GM12801 (cell line): ENCODE results near the gene PDLIM4.

Experiments
- TF ChIP-seq, protein P1 (sequence below): IDR thresholded peaks from one replicate; pipeline ENCODE4 v1.5.1; 2011; ENCODE audit warnings: control low read depth; ENCODE audit not compliant: insufficient read length; ENCODE audit errors: extremely low read depth

PDLIM4 gene

GRCh38 chr5:132214491-132214890 is 43.0 kb upstream of the PDLIM4 start:
- TF ChIP-seq, protein P1, sequence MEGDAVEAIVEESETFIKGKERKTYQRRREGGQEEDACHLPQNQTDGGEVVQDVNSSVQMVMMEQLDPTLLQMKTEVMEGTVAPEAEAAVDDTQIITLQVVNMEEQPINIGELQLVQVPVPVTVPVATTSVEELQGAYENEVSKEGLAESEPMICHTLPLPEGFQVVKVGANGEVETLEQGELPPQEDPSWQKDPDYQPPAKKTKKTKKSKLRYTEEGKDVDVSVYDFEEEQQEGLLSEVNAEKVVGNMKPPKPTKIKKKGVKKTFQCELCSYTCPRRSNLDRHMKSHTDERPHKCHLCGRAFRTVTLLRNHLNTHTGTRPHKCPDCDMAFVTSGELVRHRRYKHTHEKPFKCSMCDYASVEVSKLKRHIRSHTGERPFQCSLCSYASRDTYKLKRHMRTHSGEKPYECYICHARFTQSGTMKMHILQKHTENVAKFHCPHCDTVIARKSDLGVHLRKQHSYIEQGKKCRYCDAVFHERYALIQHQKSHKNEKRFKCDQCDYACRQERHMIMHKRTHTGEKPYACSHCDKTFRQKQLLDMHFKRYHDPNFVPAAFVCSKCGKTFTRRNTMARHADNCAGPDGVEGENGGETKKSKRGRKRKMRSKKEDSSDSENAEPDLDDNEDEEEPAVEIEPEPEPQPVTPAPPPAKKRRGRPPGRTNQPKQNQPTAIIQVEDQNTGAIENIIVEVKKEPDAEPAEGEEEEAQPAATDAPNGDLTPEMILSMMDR: no peak

GRCh38 chr5:132215329-132215728 is 42.2 kb upstream of the PDLIM4 start:
- TF ChIP-seq, protein P1: no peak

GRCh38 chr5:132218321-132218720 is 39.2 kb upstream of the PDLIM4 start:
- TF ChIP-seq, protein P1: no peak

DNA sequence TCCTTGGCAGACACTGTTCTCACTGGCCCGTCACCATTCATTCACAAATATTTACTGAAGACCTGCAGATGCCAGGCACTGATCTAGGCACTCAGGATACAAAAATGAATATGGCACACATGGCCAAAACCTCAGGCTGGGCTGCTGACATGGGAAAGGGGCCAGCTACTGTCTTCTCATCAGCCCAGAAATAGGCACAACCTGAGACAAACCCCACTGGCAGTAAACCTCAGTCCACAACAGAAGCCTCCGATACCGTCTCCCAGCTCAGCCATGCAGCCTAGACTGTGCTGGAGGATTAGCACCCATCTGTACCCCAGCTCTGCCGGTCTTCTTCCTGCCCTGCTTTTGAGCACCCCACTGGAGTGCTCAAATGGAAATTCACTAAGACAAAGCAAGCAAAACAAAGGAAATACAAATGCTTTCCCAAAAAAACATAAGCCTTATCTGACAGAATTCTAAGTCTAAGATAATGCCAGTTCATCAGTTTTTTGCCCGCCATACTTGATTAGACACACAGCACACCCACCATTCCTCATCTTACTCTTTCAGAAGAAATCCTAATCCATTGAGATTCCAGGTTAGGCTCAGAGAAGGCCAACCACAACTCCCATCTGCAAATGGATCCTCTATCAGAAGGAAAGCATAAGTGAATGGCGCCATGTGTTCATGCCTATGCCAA is 38.1 kb upstream of the PDLIM4 start:
- TF ChIP-seq, protein P1: no peak

DNA sequence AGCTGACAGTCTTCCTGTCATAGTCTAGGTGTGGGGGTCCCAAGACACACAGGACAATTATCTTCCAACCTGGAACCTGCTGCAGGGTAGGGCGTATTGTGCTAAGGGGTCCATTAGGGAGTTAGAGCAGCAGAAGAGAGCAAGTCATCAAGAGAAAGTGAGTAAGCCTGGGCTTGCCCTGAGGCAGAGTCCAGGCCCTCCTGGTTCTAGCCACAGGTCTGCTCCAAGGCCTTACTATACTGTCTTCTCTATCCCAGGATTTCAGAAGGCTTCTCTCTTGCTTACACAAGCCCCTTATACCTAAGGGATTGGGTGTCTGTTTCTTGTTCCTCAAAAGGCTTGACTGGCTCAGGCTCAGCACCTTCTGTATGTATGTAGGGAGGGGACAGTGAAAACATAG is 37.5 kb upstream of the PDLIM4 start:
- TF ChIP-seq, protein P1: no peak

DNA sequence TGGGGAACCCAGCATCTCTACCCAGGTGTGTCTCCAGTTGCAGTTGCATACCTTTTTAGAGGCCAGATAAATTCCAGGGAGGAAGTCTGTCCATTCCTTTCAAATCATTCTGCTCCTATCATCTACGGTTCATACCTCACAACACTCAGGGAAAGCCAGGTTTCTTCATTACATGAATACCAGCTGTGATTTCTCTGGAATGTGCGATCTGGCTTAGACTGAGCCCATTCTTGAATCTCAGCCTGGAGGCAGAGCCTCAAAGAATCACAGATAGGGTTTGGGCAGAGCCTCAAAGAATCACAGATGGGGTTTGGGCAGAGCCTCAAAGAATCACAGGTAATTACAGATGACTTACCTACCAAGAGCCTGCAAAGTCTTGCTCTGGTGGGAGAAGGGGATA is 37.0 kb upstream of the PDLIM4 start:
- TF ChIP-seq, protein P1: no peak

GRCh38 chr5:132221781-132222648 is 35.5 kb upstream of the PDLIM4 start:
- TF ChIP-seq, protein P1: no peak
